Smooth muscle cell (in vitro differentiated cells): ENCODE measurements around the gene GDPD4. TPM values are rescaled to one million over a fixed set of nuclear protein-coding genes. Genes with fewer than 3 reads are reported as not detected.

Source experiments
- DNase-seq: peaks from one replicate; lab custom pipeline; 2025; ENCODE audit not compliant: unreplicated experiment; lab: John Stamatoyannopoulos, UW
- H2AFZ ChIP-seq: fragments of 200-600 bp; sonication (generic); 2 replicates; pipeline ENCODE4 v1.6.0; 2016; ENCODE audit warnings: antibody characterized with exemption, low read depth, mild to moderate bottlenecking
- H3F3A ChIP-seq: fragments of 200-600 bp; sonication (generic); 2 replicates; pipeline ENCODE4 v1.6.0; 2017; ENCODE audit warnings: antibody characterized with exemption, low read depth
- H3K27ac ChIP-seq: fragments of 200-600 bp; sonication (generic); 2 replicates; pipeline ENCODE4 v1.5.1; 2016; ENCODE audit warnings: low read depth, mild to moderate bottlenecking
- H3K27me3 ChIP-seq: fragments of 200-600 bp; sonication (generic); 2 replicates; pipeline ENCODE4 v1.6.1; 2016; ENCODE audit warnings: low read depth, mild to moderate bottlenecking
- H3K36me3 ChIP-seq: fragments of 200-600 bp; sonication (generic); 2 replicates; pipeline ENCODE4 v1.5.1; 2016; ENCODE audit warnings: low read depth
- H3K4me1 ChIP-seq: fragments of 200-600 bp; sonication (generic); 2 replicates; pipeline ENCODE4 v1.5.1; 2016; ENCODE audit warnings: low read depth
- H3K4me2 ChIP-seq: fragments of 200-600 bp; sonication (generic); 2 replicates; pipeline ENCODE4 v1.6.0; 2016; ENCODE audit warnings: mild to moderate bottlenecking
- H3K4me3 ChIP-seq: fragments of 200-600 bp; sonication (generic); 2 replicates; pipeline ENCODE4 v1.5.1; 2016; ENCODE audit warnings: mild to moderate bottlenecking
- H3K79me2 ChIP-seq: fragments of 200-600 bp; sonication (generic); 2 replicates; pipeline ENCODE4 v1.6.0; 2016; ENCODE audit warnings: low read depth, mild to moderate bottlenecking
- H3K9ac ChIP-seq: fragments of 200-600 bp; sonication (generic); 2 replicates; pipeline ENCODE4 v1.6.0; 2016; ENCODE audit warnings: low read depth
- H3K9me3 ChIP-seq: fragments of 200-600 bp; sonication (generic); replicated peaks from 2 replicates; pipeline ENCODE4 v1.5.1; 2016; ENCODE audit warnings: low read depth
- H4K20me1 ChIP-seq: fragments of 200-600 bp; sonication (generic); 2 replicates; pipeline ENCODE4 v1.6.0; 2016; ENCODE audit warnings: low read depth
- CTCF ChIP-seq: fragments of 200-600 bp; sonication (generic); IDR thresholded peaks from 2 replicates; pipeline ENCODE4 v1.5.1; 2017; ENCODE audit warnings: borderline replicate concordance, mild to moderate bottlenecking, antibody characterized with exemption; ENCODE audit not compliant: insufficient read depth, poor library complexity, severe bottlenecking
- WGBS: methylation state at CpG from one replicate; pipeline ENCODE4 v1.1.7; 2016; ENCODE audit warnings: low lambda C conversion rate; 5-methylcytosine and 5-hydroxymethylcytosine counted together
- polyA plus RNA-seq: library from polyadenylated mRNA; unstranded; fragments of >200 nt; fragmentation: Nextera tagmentation; extraction: Ambion mirVana; gene quantifications from 2 replicates; pipeline ENCODE4 v1.2.1, GENCODE V29; 2016
- total RNA-seq: library from RNA; depleted of rRNA; stranded (reverse); fragments of >200 nt; gene quantifications from 2 replicates; pipeline ENCODE4 v1.2.3, GENCODE V29; 2014

The GDPD4 gene
- total and polyA plus RNA-seq, 2 experiments from 2014 or later = not detected

- no peak for DNase-seq
- WGBS = 92% methylated on average over 13 of the region's 13 CpGs
- TF ChIP-seq CTCF = no peak
These were observed 102.2 kb downstream of the GDPD4 start for GRCh38 chr11:77199137-77199745.

GRCh38 chr11:77198440-77198849 lies 103.0 kb downstream of the GDPD4 start:
- H2AFZ ChIP-seq = no peak overlapping the region
- H3F3A ChIP-seq = no peaks in the 10 kb centered on the region
- no peaks in the 10 kb centered on the region for H4K20me1 ChIP-seq
- H3K9me3 ChIP-seq = no peaks in the 10 kb centered on the region
- 85% methylated on average over 11 of the region's 11 CpGs for WGBS
- no peaks in the 10 kb centered on the region for H3K36me3 ChIP-seq
- H3K4me1 ChIP-seq = no peaks in the 10 kb centered on the region
- DNase-seq = no peak
- H3K4me2 ChIP-seq = no peak overlapping the region
- H3K79me2 ChIP-seq = no peaks in the 10 kb centered on the region
- H3K4me3 ChIP-seq = no peak overlapping the region
- no peak overlapping the region for H3K27ac ChIP-seq
- peak; percentile 26 for TF ChIP-seq CTCF
- H3K9ac ChIP-seq = no peak overlapping the region
- H3K27me3 ChIP-seq = no peaks in the 10 kb centered on the region

More at GRCh38 chr11:77199137-77199745, 102.2 kb downstream of the GDPD4 start:
- H3K79me2 ChIP-seq = no peaks in the 10 kb centered on the region
- H3K4me3 ChIP-seq = no peak overlapping the region
- no peaks in the 10 kb centered on the region for H3K36me3 ChIP-seq
- no peak overlapping the region for H3K27ac ChIP-seq
- H3K27me3 ChIP-seq = no peaks in the 10 kb centered on the region
- H3K4me2 ChIP-seq = no peak overlapping the region
- no peak overlapping the region for H3K9ac ChIP-seq
- H3F3A ChIP-seq = no peaks in the 10 kb centered on the region
- H3K4me1 ChIP-seq = no peaks in the 10 kb centered on the region
- H4K20me1 ChIP-seq = no peaks in the 10 kb centered on the region
- no peak overlapping the region for H2AFZ ChIP-seq
- H3K9me3 ChIP-seq = no peaks in the 10 kb centered on the region

- H3K27me3 ChIP-seq = no peaks in the 10 kb centered on the region
- no peaks in the 10 kb centered on the region for H3K79me2 ChIP-seq
- no peaks in the 10 kb centered on the region for H3K36me3 ChIP-seq
- no peak overlapping the region for H3K4me3 ChIP-seq
- H3K9ac ChIP-seq = no peak overlapping the region
- no peak overlapping the region for H2AFZ ChIP-seq
- WGBS = 94% methylated on average over 14 of the region's 14 CpGs
- H3K9me3 ChIP-seq = no peaks in the 10 kb centered on the region
- no peak overlapping the region for H3K27ac ChIP-seq
- no peak for TF ChIP-seq CTCF
- H4K20me1 ChIP-seq = no peaks in the 10 kb centered on the region
- no peaks in the 10 kb centered on the region for H3K4me1 ChIP-seq
- no peak overlapping the region for H3K4me2 ChIP-seq
- DNase-seq = no peak
- H3F3A ChIP-seq = no peaks in the 10 kb centered on the region
These were observed 103.7 kb downstream of the GDPD4 start for GRCh38 chr11:77197626-77198320.
